HEK293 (cell line): Measurements from ENCODE around the gene P2RY11.

Experiments
- CTCF ChIA-PET: fragments of 350-600 bp; formaldehyde crosslinking; extraction: SDS; loops from one replicate; lab custom pipeline; 2021; ENCODE audit warnings: antibody characterized with exemption; lab: Yijun Ruan, JAX
- POLR2A ChIA-PET: fragments of 300-600 bp; formaldehyde crosslinking; extraction: SDS; loops from one replicate; lab custom pipeline; 2020; ENCODE audit warnings: antibody characterized with exemption, inconsistent platforms; lab: Yijun Ruan, JAX
- H3K27ac ChIP-seq: fragments of 200-500 bp; sonication (Bioruptor generic); 2 replicates; pipeline ENCODE4 v1.5.1; 2014; ENCODE audit warnings: low read depth, low read length, control low read depth, inconsistent platforms; ENCODE audit errors: extremely low read depth
- H3K36me3 ChIP-seq, 2 experiments: fragments of 200-500 bp in 1 of 2; sonication (Bioruptor generic) in 1 of 2; 1 replicate in 1 of 2; 2 replicates in 1 of 2; pipeline ENCODE4 v1.5.1; 2014 to 2017; ENCODE audit warnings: inconsistent platforms in 2 of 2, low read length in 2 of 2; ENCODE audit not compliant: control insufficient read depth in 2 of 2, insufficient read depth in 1 of 2
- H3K4me1 ChIP-seq: fragments of 200-500 bp; sonication (Bioruptor generic); 2 replicates; pipeline ENCODE4 v1.5.1; 2014; ENCODE audit warnings: mild to moderate bottlenecking, low read length, inconsistent platforms; ENCODE audit not compliant: control insufficient read depth, insufficient read depth
- H3K4me3 ChIP-seq: 2 replicates; pipeline ENCODE4 v1.5.1; 2011; ENCODE audit warnings: low read depth, mild to moderate bottlenecking, control low read depth, low read length, moderate library complexity
- H3K9me3 ChIP-seq: fragments of 200-500 bp; sonication (Bioruptor generic); 2 replicates; pipeline ENCODE4 v1.5.1; 2014; ENCODE audit warnings: low read depth, low read length, inconsistent platforms; ENCODE audit not compliant: control insufficient read depth, insufficient read depth
- EGR2 ChIP-seq: fragments of 450-650 bp; formaldehyde crosslinking; IDR thresholded peaks from 2 replicates; pipeline ENCODE4 v1.5.1; 2016; ENCODE audit warnings: low read depth, missing biosample characterization, missing genetic modification characterization
- GLI2 ChIP-seq: fragments of 450-650 bp; formaldehyde crosslinking; IDR thresholded peaks from 2 replicates; pipeline ENCODE4; 2017; ENCODE audit warnings: missing biosample characterization, missing genetic modification characterization, low read depth, borderline replicate concordance
- KLF1 ChIP-seq: fragments of 450-650 bp; formaldehyde crosslinking; IDR thresholded peaks from 2 replicates; pipeline ENCODE4 v1.5.1; 2016; ENCODE audit warnings: missing biosample characterization, missing genetic modification characterization
- PBX3 ChIP-seq: sonication (generic); formaldehyde crosslinking; IDR thresholded peaks from 2 replicates; pipeline ENCODE4 v1.8.1; 2022; ENCODE audit warnings: mild to moderate bottlenecking, moderate library complexity, missing genetic modification reagents
- TRIM28 ChIP-seq: IDR thresholded peaks from 2 replicates; pipeline ENCODE4 v1.6.1; 2011; ENCODE audit warnings: low read length, control low read depth, borderline replicate concordance
- ZFP41 ChIP-seq: fragments of 450-650 bp; formaldehyde crosslinking; IDR thresholded peaks from 2 replicates; pipeline ENCODE4 v1.5.1; 2016; ENCODE audit warnings: missing biosample characterization, missing genetic modification characterization, borderline replicate concordance
- ZNF16 ChIP-seq: fragments of 450-650 bp; formaldehyde crosslinking; IDR thresholded peaks from 2 replicates; pipeline ENCODE4 v1.5.1; 2016; ENCODE audit warnings: low read depth, missing biosample characterization, missing genetic modification characterization
- ZNF19 ChIP-seq: fragments of 450-650 bp; formaldehyde crosslinking; IDR thresholded peaks from 2 replicates; pipeline ENCODE4; 2016; ENCODE audit warnings: missing biosample characterization, missing genetic modification characterization, low read depth
- ZNF239 ChIP-seq: fragments of 450-650 bp; formaldehyde crosslinking; IDR thresholded peaks from 2 replicates; pipeline ENCODE4 v1.5.1; 2016; ENCODE audit warnings: missing biosample characterization, missing genetic modification characterization
- ZNF404 ChIP-seq: fragments of 450-650 bp; formaldehyde crosslinking; IDR thresholded peaks from 2 replicates; pipeline ENCODE4 v1.5.1; 2017; ENCODE audit warnings: missing biosample characterization, missing genetic modification characterization
- ZNF560 ChIP-seq: fragments of 450-650 bp; formaldehyde crosslinking; IDR thresholded peaks from 2 replicates; pipeline ENCODE4 v1.5.1; 2017; ENCODE audit warnings: missing biosample characterization, missing genetic modification characterization, borderline replicate concordance
- ZNF580 ChIP-seq: fragments of 450-650 bp; formaldehyde crosslinking; IDR thresholded peaks from 2 replicates; pipeline ENCODE4 v1.5.1; 2016; ENCODE audit warnings: missing biosample characterization, missing genetic modification characterization
- ZNF670 ChIP-seq: fragments of 450-650 bp; formaldehyde crosslinking; IDR thresholded peaks from 2 replicates; pipeline ENCODE4 v1.5.1; 2016; ENCODE audit warnings: missing biosample characterization, missing genetic modification characterization, low read depth
- ZNF76 ChIP-seq: fragments of 450-650 bp; formaldehyde crosslinking; IDR thresholded peaks from 2 replicates; pipeline ENCODE4; 2016; ENCODE audit warnings: low read depth, missing biosample characterization, missing genetic modification characterization, borderline replicate concordance
- TF ChIP-seq, protein P1 (sequence below): fragments of 450-650 bp; formaldehyde crosslinking; IDR thresholded peaks from 2 replicates; pipeline ENCODE4 v1.5.1; 2016; ENCODE audit warnings: missing biosample characterization, missing genetic modification characterization
- TF ChIP-seq, protein P2 (sequence below): fragments of 450-650 bp; formaldehyde crosslinking; IDR thresholded peaks from 2 replicates; pipeline ENCODE4 v1.5.1; 2016; ENCODE audit warnings: missing biosample characterization, missing genetic modification characterization

P2RY11 gene

DNA sequence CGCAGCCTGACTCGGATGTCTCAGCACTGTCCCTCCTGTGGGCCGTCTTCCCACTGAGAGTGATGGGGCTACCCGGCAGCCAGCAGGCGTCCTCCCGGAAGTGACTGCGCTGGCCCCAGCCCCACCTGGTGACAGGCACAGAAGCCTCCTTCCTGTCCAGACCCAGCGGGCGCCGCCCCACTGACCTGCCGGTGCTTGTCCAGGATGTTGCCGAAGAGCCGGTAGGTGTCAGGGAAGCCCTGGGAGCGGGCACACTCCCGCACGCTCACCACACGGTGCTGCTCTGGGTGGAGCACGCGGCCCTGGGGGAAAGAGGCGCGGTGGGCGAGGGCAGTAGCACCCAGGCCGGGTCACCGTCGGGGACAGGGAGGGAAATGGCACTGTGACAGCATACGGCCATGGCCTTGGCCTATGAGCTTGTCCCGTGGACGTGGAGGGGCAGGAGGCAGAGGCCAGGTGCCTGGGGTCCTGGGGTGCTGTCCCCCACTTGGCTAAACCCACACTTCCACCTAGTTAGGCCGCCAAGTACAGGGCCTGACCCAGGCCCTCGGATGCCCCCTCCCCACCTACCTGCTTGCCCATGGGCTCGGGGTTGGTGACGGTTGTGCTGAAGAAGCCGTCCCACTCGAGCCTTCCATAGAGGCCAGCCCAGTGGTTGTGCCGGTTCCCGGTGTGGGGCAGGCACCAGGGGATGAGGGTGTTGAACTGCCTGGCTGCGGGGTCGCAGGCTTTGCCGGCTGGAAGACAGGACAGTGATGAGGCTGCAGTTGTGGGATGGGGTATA, 24.2 kb downstream of the P2RY11 start:
- CTCF ChIA-PET = interaction anchor here (0.6 to 1.4 kb wide), 3 partner anchors 16 to 118 kb away, joined by 3 read pairs; no protein-coding TSS in a partner anchor
- Histone ChIP-seq H3K9me3 (no peaks in the 10 kb centered on the region), H3K4me1 (no peaks in the 10 kb centered on the region), H3K4me3 (no peak overlapping the region), H3K27ac (no peak overlapping the region), H3K36me3 (peaks cover 43 to 97% of the 10 kb centered on the region in 2 experiments; a peak in 2 of 3 replicates)
- POLR2A ChIA-PET = no interaction called here
- TF ChIP-seq ZNF19 (tag by site-specific recombination) (no peak), ZNF404 (tag by site-specific recombination) (no peak), ZNF76 (no peak), ZNF16 (tag by site-specific recombination) (no peak), ZNF239 (tag by site-specific recombination) (no peak), GLI2 (tag by site-specific recombination) (no peak), EGR2 (tag by site-specific recombination) (no peak), ZNF670 (no peak), ZFP41 (tag by site-specific recombination) (no peak), ZNF580 (tag by site-specific recombination) (no peak), PBX3 (no peak)
- TF ChIP-seq, protein P1, sequence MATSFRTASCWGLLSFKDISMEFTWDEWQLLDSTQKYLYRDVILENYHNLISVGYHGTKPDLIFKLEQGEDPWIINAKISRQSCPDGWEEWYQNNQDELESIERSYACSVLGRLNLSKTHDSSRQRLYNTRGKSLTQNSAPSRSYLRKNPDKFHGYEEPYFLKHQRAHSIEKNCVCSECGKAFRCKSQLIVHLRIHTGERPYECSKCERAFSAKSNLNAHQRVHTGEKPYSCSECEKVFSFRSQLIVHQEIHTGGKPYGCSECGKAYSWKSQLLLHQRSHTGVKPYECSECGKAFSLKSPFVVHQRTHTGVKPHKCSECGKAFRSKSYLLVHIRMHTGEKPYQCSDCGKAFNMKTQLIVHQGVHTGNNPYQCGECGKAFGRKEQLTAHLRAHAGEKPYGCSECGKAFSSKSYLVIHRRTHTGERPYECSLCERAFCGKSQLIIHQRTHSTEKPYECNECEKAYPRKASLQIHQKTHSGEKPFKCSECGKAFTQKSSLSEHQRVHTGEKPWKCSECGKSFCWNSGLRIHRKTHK = no peak
- TF ChIP-seq, all 188 proteins: peak for 0

- ChIA-PET CTCF (interaction anchor here (0.6 kb wide), 1 partner anchor 39 kb away, joined by 3 read pairs; no protein-coding TSS in a partner anchor), POLR2A (no interaction called here)
- Histone ChIP-seq H3K4me1 (no peaks in the 10 kb centered on the region), H3K9me3 (no peaks in the 10 kb centered on the region), H3K4me3 (no peak overlapping the region), H3K27ac (no peak overlapping the region), H3K36me3 (peaks cover 36 to 99% of the 10 kb centered on the region in 2 experiments; a peak in 2 of 3 replicates)
- TF ChIP-seq ZNF560 (tag by site-specific recombination) = no peak
Observed at GRCh38 chr19:10136936-10137335, 25.4 kb downstream of the P2RY11 start.

DNA sequence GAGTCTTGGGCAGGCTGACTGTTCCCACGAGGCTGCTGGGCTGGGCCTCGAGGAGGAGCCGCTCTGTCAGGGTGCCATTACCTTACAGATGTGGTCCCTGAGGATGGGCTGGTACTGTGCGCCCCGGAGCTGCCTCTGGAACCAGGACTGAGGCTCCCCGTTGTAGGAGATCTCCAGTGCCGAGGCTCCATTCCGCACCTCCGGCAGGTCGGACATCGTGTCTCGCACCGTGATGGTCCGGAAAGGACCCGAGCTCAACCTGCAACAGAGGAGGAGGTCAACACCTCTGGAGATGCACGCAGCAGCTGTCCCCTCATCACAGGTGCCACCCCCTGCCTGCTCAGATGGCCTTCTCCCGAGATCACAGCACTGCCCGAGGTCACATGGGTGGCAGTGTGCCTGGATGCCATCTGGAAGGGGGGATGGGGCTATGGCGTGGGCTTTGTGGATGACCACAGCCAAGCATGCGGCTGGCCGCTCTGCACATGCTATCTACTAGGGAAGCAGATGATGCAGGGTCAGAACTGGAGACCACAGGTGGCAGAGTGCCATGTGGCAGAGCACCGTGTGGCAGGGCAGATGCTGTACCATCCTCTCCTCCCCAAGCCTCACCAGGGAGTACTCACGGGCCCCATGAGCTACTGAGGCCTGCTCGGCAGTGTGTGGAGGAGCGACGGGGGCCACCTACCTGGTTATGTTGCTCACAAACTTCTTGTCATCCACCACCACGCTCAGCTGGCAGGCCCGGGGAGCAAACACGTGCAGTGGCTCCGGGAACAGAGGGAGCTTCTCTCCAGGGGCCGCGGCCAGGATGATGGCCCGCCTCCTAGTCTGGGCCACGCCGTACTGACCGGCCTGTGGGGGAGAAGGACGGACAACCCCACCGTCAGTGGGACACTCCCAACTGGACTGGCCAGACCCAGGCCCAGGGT, 26.5 kb downstream of the P2RY11 start:
- H3K27ac ChIP-seq = no peak overlapping the region
- TF ChIP-seq ZFP41 (tag by site-specific recombination) (no peak), TRIM28 (no peak), KLF1 (tag by site-specific recombination) (no peak)
- TF ChIP-seq, protein P2, sequence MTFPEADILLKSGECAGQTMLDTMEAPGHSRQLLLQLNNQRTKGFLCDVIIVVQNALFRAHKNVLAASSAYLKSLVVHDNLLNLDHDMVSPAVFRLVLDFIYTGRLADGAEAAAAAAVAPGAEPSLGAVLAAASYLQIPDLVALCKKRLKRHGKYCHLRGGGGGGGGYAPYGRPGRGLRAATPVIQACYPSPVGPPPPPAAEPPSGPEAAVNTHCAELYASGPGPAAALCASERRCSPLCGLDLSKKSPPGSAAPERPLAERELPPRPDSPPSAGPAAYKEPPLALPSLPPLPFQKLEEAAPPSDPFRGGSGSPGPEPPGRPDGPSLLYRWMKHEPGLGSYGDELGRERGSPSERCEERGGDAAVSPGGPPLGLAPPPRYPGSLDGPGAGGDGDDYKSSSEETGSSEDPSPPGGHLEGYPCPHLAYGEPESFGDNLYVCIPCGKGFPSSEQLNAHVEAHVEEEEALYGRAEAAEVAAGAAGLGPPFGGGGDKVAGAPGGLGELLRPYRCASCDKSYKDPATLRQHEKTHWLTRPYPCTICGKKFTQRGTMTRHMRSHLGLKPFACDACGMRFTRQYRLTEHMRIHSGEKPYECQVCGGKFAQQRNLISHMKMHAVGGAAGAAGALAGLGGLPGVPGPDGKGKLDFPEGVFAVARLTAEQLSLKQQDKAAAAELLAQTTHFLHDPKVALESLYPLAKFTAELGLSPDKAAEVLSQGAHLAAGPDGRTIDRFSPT = peak; percentile 37; the same call in 1 of the 2 replicates
- CTCF ChIA-PET = interaction anchor here (0.6 kb wide), 1 partner anchor 40 kb away, joined by 3 read pairs; no protein-coding TSS in a partner anchor
- no peaks in the 10 kb centered on the region for H3K9me3 ChIP-seq
- H3K4me3 ChIP-seq = no peak overlapping the region
- H3K4me1 ChIP-seq = no peaks in the 10 kb centered on the region
- peaks cover 31 to 99% of the 10 kb centered on the region in 2 experiments for H3K36me3 ChIP-seq
- POLR2A ChIA-PET = interaction anchor here (0.6 kb wide), 1 partner anchor 138 kb away, joined by 3 read pairs; no protein-coding TSS in a partner anchor
